Nephron (organoid): ENCODE data around the gene KMT2A.
"Not testable (repeated sequence)": the region's sequence is repeated elsewhere in the genome, so short reads cannot be mapped to it uniquely, and the experiment has no call there.

Source experiments
- H3K27ac Mint-ChIP-seq, 3 experiments: 2 replicates each; pipeline ENCODE4 v1.8.0; 2020; ENCODE audit warnings: mixed read lengths in 3 of 3, mild to moderate bottlenecking in 2 of 3, moderate library complexity in 1 of 3
- H3K27me3 Mint-ChIP-seq: 2 replicates; pipeline ENCODE4 v1.8.0; 2021; ENCODE audit warnings: low read depth, mild to moderate bottlenecking, moderate library complexity, mixed read lengths
- H3K36me3 Mint-ChIP-seq: 2 replicates; pipeline ENCODE4 v1.8.0; 2020; ENCODE audit warnings: low read depth, mixed read lengths
- H3K4me1 Mint-ChIP-seq: 2 replicates; pipeline ENCODE4 v1.8.0; 2020; ENCODE audit warnings: mixed read lengths
- H3K4me3 Mint-ChIP-seq, 3 experiments: 2 replicates each; pipeline ENCODE4 v1.8.0; 2020; ENCODE audit warnings: mild to moderate bottlenecking in 3 of 3, mixed read lengths in 3 of 3, moderate library complexity in 2 of 3
- H3K9me3 Mint-ChIP-seq: 2 replicates; pipeline ENCODE4 v1.8.0; 2020; ENCODE audit warnings: mixed read lengths
- CTCF ChIP-seq, 3 experiments: fragments of 200-600 bp; sonication (generic); IDR thresholded peaks; one replicate each; pipeline ENCODE4 v1.5.0; 2021; ENCODE audit warnings: antibody characterized with exemption in 3 of 3; ENCODE audit not compliant: unreplicated experiment in 3 of 3

Gene KMT2A

DNA sequence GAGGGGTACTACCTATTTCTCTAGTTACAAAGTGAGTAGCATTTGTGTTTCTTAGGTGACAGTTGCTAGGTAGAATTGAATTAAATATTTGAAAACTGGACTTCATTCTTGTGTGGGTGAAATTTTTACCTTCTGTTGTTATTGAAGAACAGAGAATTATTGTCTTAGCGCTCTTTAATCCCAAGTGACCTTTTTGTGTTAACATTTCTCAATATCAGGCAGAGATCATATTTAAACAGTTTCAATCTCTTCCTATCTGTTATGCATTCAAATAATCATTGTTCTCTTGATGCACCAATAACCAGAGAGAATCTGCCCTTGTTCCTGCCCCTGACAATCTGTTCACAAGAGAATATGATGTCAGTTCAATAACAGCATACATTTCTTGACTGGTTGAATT lies 14.2 kb downstream of the KMT2A start:
- no peaks in the 10 kb centered on the region for H3K9me3 Mint-ChIP-seq
- H3K27me3 Mint-ChIP-seq: no peaks in the 10 kb centered on the region
- no peak for TF ChIP-seq CTCF (IDR thresholded peaks at IDR 0.05; ENCODE audit: unreplicated experiment in 3 of 3)
- no peak overlapping the region for H3K27ac Mint-ChIP-seq
- no peaks in the 10 kb centered on the region for H3K4me1 Mint-ChIP-seq
- no peak overlapping the region for H3K4me3 Mint-ChIP-seq
- peaks cover 50% of the 10 kb centered on the region for H3K36me3 Mint-ChIP-seq

- peaks cover 9% of the 10 kb centered on the region for H3K36me3 Mint-ChIP-seq
- H3K27me3 Mint-ChIP-seq: no peaks in the 10 kb centered on the region
- H3K4me3 Mint-ChIP-seq: no peak overlapping the region
- TF ChIP-seq CTCF (IDR thresholded peaks at IDR 0.05; ENCODE audit: unreplicated experiment in 3 of 3): no peak
- no peaks in the 10 kb centered on the region for H3K4me1 Mint-ChIP-seq
- H3K9me3 Mint-ChIP-seq: no peaks in the 10 kb centered on the region
- no peak overlapping the region for H3K27ac Mint-ChIP-seq
Observed at GRCh38 chr11:118462178-118462577, 25.9 kb downstream of the KMT2A start.

GRCh38 chr11:118468968-118469367 lies 32.7 kb downstream of the KMT2A start:
- H3K9me3 Mint-ChIP-seq, H3K27me3 Mint-ChIP-seq, H3K4me1 Mint-ChIP-seq, H3K4me3 Mint-ChIP-seq, H3K27ac Mint-ChIP-seq: not testable (repeated sequence)
- H3K36me3 Mint-ChIP-seq: peaks cover 38% of the 10 kb centered on the region

- Mint-ChIP-seq H3K4me1 (no peaks in the 10 kb centered on the region), H3K27ac (no peak overlapping the region), H3K27me3 (no peaks in the 10 kb centered on the region), H3K4me3 (no peak overlapping the region), H3K36me3 (peaks cover 47% of the 10 kb centered on the region), H3K9me3 (no peaks in the 10 kb centered on the region)
- TF ChIP-seq CTCF (IDR thresholded peaks at IDR 0.05; ENCODE audit: unreplicated experiment in 3 of 3): no peak
Observed at GRCh38 chr11:118471030-118471429, 34.7 kb downstream of the KMT2A start.

GRCh38 chr11:118473537-118473936 lies 37.2 kb downstream of the KMT2A start:
- H3K9me3 Mint-ChIP-seq: no peaks in the 10 kb centered on the region
- no peaks in the 10 kb centered on the region for H3K4me1 Mint-ChIP-seq
- H3K4me3 Mint-ChIP-seq: no peak overlapping the region
- TF ChIP-seq CTCF (IDR thresholded peaks at IDR 0.05; ENCODE audit: unreplicated experiment in 3 of 3): no peak
- peaks cover 68% of the 10 kb centered on the region for H3K36me3 Mint-ChIP-seq
- H3K27ac Mint-ChIP-seq: no peak overlapping the region
- H3K27me3 Mint-ChIP-seq: no peaks in the 10 kb centered on the region

DNA sequence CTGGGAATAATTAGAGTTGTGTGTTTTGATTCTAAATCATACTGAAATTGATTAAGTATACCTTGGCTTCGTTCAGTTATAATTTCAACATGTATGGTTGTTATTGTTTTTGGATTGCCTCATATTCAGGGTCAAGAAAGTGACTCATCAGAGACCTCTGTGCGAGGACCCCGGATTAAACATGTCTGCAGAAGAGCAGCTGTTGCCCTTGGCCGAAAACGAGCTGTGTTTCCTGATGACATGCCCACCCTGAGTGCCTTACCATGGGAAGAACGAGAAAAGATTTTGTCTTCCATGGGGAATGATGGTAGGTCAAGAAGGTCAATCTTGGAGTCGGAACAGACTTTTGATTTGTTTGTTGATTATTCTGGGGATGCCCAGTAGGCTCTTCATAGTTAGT lies 40.4 kb downstream of the KMT2A start:
- Mint-ChIP-seq H3K36me3 (peaks cover 82% of the 10 kb centered on the region), H3K27ac (no peak overlapping the region), H3K27me3 (no peaks in the 10 kb centered on the region), H3K9me3 (no peaks in the 10 kb centered on the region), H3K4me1 (no peaks in the 10 kb centered on the region), H3K4me3 (no peak overlapping the region)
- TF ChIP-seq CTCF (IDR thresholded peaks at IDR 0.05; ENCODE audit: unreplicated experiment in 3 of 3): no peak

- not testable (repeated sequence) for H3K4me3 Mint-ChIP-seq, H3K4me1 Mint-ChIP-seq, H3K9me3 Mint-ChIP-seq, H3K27ac Mint-ChIP-seq, H3K27me3 Mint-ChIP-seq
- H3K36me3 Mint-ChIP-seq: peaks cover 81% of the 10 kb centered on the region
Observed at GRCh38 chr11:118481238-118481637, 44.9 kb downstream of the KMT2A start.
